Epithelial cell of esophagus (primary cell): ENCODE results near the gene SLC35G6.
A peak's percentile ranks its signal among the peaks of the same experiment; 100 is the strongest.

ENCODE experiments used
- DNase-seq: peaks from one replicate; pipeline ENCODE4 v3.0.0; 2010; ENCODE audit warnings: low read depth
- H3K4me3 ChIP-seq: 2 replicates; pipeline ENCODE4 v1.5.1; 2011; ENCODE audit warnings: mild to moderate bottlenecking, low read length, control low read depth
- TF ChIP-seq, protein P1 (sequence below): IDR thresholded peaks from 2 replicates; pipeline ENCODE4 v1.5.1; 2011; ENCODE audit warnings: low read depth, mild to moderate bottlenecking, low read length, control low read depth, inconsistent platforms; ENCODE audit not compliant: insufficient read depth; ENCODE audit errors: missing control alignments

The SLC35G6 gene

DNA sequence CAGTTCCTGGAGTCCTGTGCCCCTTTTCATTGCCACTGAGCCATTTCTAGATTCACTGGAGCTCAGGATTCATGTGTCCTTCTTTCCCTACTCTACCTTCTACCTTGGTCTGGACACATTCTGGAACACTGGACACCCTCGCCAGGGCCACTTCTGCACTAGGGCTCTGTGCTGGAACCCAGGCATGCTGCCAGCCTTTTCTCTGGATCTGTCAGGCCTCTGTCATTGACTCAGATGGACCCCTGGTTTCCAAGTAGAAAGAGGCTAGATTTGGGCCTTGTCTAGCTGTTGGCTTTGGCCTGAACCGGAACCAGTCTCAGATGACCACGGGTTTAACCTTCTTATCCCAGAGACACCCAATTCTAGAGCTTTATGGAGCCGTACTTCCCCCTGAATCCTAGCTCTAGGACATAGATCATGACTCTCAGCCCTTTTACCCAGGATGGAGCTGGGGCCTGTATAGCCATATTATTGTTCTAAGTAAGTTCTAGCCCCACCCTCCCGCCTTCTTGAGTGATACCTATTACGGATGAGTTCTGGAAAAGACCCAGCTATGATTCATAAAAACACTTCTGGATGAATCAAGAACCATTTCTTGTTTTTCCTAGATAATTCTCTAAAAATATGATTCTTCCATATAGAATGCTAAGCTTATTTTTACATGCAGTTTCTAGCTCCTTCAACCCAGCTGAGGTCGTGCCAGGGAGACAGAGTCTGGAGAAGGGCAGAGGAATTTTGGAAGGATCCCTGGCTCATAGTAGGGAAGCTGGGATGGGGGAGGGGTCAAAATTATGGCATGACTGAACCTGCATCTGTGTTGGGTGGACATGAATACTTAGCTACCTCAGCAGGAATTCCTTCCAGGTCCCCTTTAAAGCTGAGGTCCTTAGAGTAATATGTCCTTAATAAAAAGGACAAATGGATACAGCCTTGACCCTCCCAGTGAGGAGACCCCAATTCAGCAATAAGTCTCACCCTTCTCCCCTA, 37.5 kb upstream of the SLC35G6 start:
- peak; percentile 93 for DNase-seq

DNA sequence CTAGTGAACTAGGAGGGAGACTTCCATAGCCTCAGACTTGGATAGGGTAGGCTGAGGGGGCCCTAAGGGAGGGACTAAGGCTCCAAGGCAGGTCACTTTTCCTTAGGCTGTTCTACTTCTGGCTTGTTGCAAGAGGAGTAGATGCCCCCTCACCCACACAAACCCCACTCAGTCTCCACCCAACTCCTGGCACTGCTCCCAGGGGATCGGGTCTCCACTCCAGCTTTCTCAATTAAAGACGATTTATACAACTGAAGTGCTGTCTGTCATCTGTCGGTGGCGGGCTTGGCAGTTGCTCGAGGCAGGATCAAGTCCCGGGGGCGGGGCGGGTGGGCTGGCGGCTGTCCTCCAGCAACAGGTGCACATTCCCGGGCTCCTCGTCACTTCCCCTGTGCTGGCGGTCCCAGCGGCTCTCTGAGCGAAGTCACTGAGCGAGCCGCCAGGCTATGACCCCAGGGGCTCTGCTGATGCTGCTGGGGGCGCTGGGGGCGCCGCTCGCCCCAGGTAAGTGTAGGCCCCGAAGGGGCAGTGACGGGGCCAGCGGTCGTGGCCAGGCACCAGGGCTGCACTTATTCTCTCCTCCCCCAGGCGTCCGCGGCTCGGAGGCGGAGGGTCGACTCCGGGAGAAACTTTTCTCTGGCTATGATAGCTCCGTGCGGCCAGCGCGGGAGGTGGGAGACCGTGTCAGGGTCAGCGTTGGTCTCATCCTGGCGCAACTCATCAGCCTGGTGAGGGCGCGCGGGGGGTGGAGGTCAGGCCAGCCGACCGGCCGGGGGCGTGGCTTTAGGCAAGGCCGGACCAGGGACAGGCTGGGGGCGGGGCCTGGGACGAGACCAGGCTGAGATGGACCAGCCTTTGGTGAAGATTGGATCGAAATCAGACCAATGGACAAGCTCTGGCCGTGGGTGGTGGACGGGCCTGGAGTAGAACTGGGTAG, 36.3 kb upstream of the SLC35G6 start, which contains the start of gene CHRNB1:
CHRNB1 (plus strand) TSS at position 380 of the 937 bp plus-strand sequence; CDS start at position 447, 67 bp downstream.
- DNase-seq: peak; percentile 50
- H3K4me3 ChIP-seq: peak within 1 kb of the TSS; percentile 21

More for the DNA sequence above, 37.5 kb upstream of the SLC35G6 start:
- no peak overlapping the region for H3K4me3 ChIP-seq
- TF ChIP-seq, protein P1, sequence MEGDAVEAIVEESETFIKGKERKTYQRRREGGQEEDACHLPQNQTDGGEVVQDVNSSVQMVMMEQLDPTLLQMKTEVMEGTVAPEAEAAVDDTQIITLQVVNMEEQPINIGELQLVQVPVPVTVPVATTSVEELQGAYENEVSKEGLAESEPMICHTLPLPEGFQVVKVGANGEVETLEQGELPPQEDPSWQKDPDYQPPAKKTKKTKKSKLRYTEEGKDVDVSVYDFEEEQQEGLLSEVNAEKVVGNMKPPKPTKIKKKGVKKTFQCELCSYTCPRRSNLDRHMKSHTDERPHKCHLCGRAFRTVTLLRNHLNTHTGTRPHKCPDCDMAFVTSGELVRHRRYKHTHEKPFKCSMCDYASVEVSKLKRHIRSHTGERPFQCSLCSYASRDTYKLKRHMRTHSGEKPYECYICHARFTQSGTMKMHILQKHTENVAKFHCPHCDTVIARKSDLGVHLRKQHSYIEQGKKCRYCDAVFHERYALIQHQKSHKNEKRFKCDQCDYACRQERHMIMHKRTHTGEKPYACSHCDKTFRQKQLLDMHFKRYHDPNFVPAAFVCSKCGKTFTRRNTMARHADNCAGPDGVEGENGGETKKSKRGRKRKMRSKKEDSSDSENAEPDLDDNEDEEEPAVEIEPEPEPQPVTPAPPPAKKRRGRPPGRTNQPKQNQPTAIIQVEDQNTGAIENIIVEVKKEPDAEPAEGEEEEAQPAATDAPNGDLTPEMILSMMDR: no peak

DNA sequence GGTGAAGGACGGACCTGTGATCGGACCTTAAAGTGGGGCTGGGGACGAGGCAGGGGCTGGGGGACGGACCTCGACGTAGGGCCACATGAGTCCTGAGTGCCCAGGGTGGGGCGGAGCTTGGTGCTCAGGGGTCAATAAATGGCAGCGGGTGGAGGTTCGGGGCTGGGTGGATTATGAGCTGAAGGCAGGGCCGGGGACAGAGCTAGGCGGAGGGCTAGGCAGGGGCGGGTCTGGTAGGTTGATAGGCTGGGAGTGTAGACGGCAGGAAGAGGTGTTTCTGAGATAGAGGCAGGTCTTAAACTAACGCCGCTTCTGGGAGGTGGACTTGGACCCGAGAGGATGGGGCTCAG, 35.7 kb upstream of the SLC35G6 start:
- TF ChIP-seq, protein P1: no peak
- DNase-seq: peak; percentile 47
- peak overlapping the region; percentile 21 for H3K4me3 ChIP-seq

More for the DNA sequence above, 36.3 kb upstream of the SLC35G6 start, which contains the start of gene CHRNB1:
- TF ChIP-seq, protein P1: no peak

DNA sequence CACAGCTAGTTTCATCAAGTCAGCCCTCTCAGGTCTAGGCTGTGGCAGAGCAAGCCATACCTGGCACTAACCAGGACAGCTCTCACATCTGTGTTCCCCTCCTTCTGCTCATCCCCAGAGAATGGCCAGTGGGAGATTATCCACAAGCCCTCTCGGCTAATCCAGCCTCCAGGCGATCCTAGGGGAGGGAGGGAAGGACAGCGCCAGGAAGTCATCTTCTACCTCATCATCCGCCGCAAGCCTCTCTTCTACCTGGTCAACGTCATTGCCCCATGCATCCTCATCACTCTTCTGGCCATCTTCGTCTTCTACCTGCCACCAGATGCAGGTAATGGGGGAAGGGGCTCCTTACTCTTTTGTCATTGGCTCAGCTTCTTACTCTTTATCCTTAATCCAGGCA, 32.8 kb upstream of the SLC35G6 start:
- TF ChIP-seq, protein P1: no peak
- no peak overlapping the region for H3K4me3 ChIP-seq
- no peak for DNase-seq

DNA sequence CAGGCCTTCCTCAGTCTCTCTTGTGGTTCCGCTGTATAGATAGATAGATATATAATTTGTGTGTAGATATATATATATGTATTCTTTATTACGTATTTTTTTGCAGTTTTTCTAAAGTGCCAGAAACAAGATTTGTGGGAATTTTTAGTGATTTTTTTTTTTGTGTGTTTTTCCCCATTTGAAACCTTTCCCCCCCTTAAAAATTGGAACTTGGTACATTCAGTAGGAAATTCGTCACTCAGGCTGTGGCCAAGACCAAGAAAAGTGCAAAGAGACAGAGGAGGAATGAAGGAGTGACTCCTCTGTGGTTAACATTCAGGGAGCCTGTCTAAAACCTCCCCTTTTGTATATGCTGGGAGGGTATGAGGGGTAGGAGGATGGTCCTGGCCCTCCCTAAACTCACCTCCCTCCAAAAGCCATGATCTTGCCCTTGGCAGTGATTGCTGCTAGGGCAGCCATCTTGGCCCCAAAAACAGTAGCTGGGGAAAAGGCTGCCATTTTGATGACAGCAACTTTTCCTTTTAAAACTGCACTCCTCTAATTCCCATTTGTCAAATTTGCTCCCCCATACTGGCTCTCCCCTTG, 21.2 kb upstream of the SLC35G6 start:
- no peak for DNase-seq
- TF ChIP-seq, protein P1: no peak
- H3K4me3 ChIP-seq: no peak overlapping the region

DNA sequence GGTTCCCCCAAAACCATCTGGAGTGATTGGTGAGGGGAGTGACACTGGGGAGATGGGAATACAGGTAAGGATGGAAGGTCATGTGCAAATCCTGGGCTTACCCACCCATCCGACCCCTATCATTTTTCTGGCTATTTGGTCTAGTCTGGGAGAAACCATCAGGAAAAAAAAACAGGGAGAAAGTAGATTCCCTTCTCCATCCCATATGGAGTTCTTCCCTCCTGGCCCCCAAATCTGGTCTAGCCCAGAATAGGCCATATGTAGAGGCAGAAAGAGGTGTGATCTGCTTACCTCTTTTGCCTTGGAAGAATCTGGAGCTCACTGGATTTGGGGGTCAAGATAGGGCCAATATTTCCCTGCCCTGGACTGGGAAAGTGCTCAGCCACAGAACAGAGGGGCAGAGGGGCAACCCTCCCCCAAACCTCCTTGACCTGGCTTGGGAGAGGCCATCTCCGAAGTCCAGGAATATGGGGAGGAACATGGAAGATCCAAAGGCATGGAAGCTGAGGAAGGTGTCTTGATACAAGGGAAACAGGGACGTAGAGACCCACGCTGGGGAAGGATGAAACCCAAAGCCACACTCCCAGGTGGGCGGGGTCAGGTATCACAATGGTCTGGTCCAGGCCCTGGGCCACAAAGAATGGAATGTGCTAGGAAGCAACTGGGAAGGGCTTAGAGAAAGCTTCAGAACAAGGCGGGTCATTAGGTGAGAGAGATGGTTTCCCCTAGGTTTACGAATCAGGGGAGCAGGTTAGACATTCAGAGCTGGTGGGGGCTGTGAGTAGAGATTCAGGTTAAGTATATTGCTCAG, 20.2 kb upstream of the SLC35G6 start:
- TF ChIP-seq, protein P1: no peak
- no peak overlapping the region for H3K4me3 ChIP-seq
- DNase-seq: no peak
